BJ (cell line): ENCODE measurements around the gene CCDC68. TPM values are rescaled to one million over a fixed set of nuclear protein-coding genes. Genes with fewer than 3 reads are reported as not detected.

Experiments
- CTCF ChIA-PET: fragments of 350-600 bp; formaldehyde crosslinking; extraction: SDS; loops from one replicate; lab custom pipeline; 2021; ENCODE audit warnings: antibody characterized with exemption, inconsistent platforms; lab: Yijun Ruan, JAX
- POLR2A ChIA-PET: fragments of 300-600 bp; sonication (Branson Sonifier 250); formaldehyde crosslinking; extraction: SDS; loops from one replicate; lab custom pipeline; 2021; ENCODE audit warnings: antibody characterized with exemption; lab: Charles Lee
- DNase-seq: peaks from one replicate; pipeline ENCODE4 v3.0.0-alpha.2; 2011; ENCODE audit warnings: low read depth
- H3K27me3 ChIP-seq: 2 replicates; pipeline ENCODE4 v1.6.0; 2011; ENCODE audit warnings: low read length; ENCODE audit not compliant: control insufficient read depth, insufficient read depth
- H3K36me3 ChIP-seq: 2 replicates; pipeline ENCODE4 v1.5.1; 2011; ENCODE audit warnings: low read length; ENCODE audit not compliant: control insufficient read depth, insufficient read depth
- H3K4me3 ChIP-seq: 2 replicates; pipeline ENCODE4 v1.5.1; 2011; ENCODE audit warnings: low read depth, mild to moderate bottlenecking, control low read depth, low read length
- CTCF ChIP-seq: IDR thresholded peaks from 2 replicates; pipeline ENCODE4 v1.5.1; 2011; ENCODE audit warnings: low read depth, mild to moderate bottlenecking, control low read depth, inconsistent platforms, low read length, moderate library complexity; ENCODE audit not compliant: insufficient read depth
- polyA plus RNA-seq: library from polyadenylated mRNA; depleted of rRNA; stranded (reverse); fragments of >200 nt; gene quantifications from 2 replicates; pipeline ENCODE4 v1.2.3, GENCODE V29; 2011

CCDC68 gene
- polyA plus RNA-seq, 1 experiment = 0.34 TPM

DNA sequence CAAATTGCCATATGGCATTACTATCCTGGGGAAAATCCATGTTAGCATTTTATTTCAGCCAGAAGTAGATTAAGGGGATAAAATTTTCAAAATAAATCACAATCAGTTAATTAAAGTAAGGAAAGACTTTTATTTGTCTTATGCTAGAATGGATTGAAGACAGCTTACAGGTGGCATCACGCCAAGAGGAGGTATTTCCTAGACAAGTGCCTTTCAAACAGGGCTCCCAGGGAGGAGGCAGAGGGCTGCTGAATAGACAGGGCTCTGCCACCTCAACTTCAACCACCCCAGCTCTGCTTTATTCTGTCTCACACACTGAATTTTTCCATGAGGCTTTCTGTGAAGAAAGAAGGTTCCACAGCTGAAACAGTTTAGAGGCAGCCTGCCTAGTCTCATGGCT is 12.2 kb downstream of the CCDC68 start:
- DNase-seq = no peak
- CTCF ChIA-PET = interaction anchor here (0.6 kb wide), 1 partner anchor 32 kb away, joined by 3 read pairs; no protein-coding TSS in a partner anchor
- no peak for TF ChIP-seq CTCF
- H3K4me3 ChIP-seq = no peak overlapping the region
- peaks cover 2% of the 10 kb centered on the region for H3K27me3 ChIP-seq
- no peaks in the 10 kb centered on the region for H3K36me3 ChIP-seq
- POLR2A ChIA-PET = no interaction called here

DNA sequence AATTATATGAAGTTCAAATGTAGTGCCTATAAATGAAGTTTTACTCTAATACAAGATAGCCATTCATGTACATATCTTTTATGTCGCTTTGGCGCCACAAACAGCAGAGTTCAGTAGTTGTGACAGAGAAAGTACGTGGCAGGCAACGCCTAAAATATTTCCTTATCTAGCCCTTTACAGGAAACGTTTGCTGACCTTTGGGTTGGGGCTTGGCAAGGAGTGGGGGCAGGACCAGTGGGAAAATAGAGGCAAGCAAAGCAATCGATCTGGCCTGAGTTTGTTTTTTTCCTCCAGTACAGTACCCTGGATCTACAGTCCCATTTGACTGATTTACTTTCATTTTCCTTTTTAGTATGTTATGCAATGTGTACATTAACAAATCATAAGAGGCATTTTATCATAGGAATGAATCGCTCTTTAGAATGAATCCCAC is 13.1 kb downstream of the CCDC68 start:
- CTCF ChIA-PET = no interaction called here
- no peak for TF ChIP-seq CTCF
- peaks cover 2% of the 10 kb centered on the region for H3K27me3 ChIP-seq
- H3K36me3 ChIP-seq = no peaks in the 10 kb centered on the region
- DNase-seq = no peak
- H3K4me3 ChIP-seq = no peak overlapping the region
- POLR2A ChIA-PET = interaction anchor here (0.6 kb wide), 1 partner anchor 306 kb away, joined by 3 read pairs; no protein-coding TSS in a partner anchor

GRCh38 chr18:54945576-54946125 is 13.6 kb downstream of the CCDC68 start:
- ChIA-PET CTCF (no interaction called here), POLR2A (interaction anchor here (0.6 kb wide), 1 partner anchor 307 kb away, joined by 3 read pairs; no protein-coding TSS in a partner anchor)
- Histone ChIP-seq H3K27me3 (peaks cover 2% of the 10 kb centered on the region), H3K4me3 (no peak overlapping the region), H3K36me3 (no peaks in the 10 kb centered on the region)
- no peak for DNase-seq
- TF ChIP-seq CTCF = no peak

GRCh38 chr18:54942569-54942968 is 16.7 kb downstream of the CCDC68 start:
- DNase-seq = no peak
- no peak for TF ChIP-seq CTCF
- POLR2A ChIA-PET = no interaction called here
- Histone ChIP-seq H3K27me3 (no peaks in the 10 kb centered on the region), H3K36me3 (no peaks in the 10 kb centered on the region), H3K4me3 (no peak overlapping the region)
- CTCF ChIA-PET = no interaction called here

- Histone ChIP-seq H3K36me3 (no peaks in the 10 kb centered on the region), H3K4me3 (no peak overlapping the region), H3K27me3 (no peaks in the 10 kb centered on the region)
- ChIA-PET POLR2A (no interaction called here), CTCF (no interaction called here)
- DNase-seq = no peak
- no peak for TF ChIP-seq CTCF
These were observed 17.1 kb downstream of the CCDC68 start for GRCh38 chr18:54942144-54942543.
